Endothelial cell of umbilical vein (primary cell): Measurements from ENCODE around the gene LINGO4. TPM values are rescaled to one million over a fixed set of nuclear protein-coding genes. Genes with fewer than 3 reads are reported as not detected.

ENCODE experiments used
- BruUV-seq: library from RNA; stranded (reverse); fragments of 400-500 nt; replicated peaks from 2 replicates; lab custom pipeline; 2021; lab: Mats Ljungman, UMichigan
- CTCF ChIA-PET: fragments of 300-600, 350-600 bp; sonication (Branson Sonifier 250); formaldehyde crosslinking; loops from one replicate; lab custom pipeline; 2021; ENCODE audit warnings: antibody characterized with exemption, inconsistent platforms; lab: Charles Lee
- POLR2A ChIA-PET: fragments of 300-600, 350-600 bp; sonication (Branson Sonifier 250); formaldehyde crosslinking; loops from one replicate; lab custom pipeline; 2021; ENCODE audit warnings: antibody characterized with exemption, inconsistent platforms; lab: Charles Lee
- DNase-seq: peaks from one replicate; pipeline ENCODE4 v3.0.0-alpha.2; 2011; ENCODE audit warnings: low read depth, low spot score
- FAIRE-seq: peaks from 2 replicates; lab custom pipeline; 2011; peaks lifted over from hg19 to GRCh38; lab: Jason Lieb, UNC
- H2AFZ ChIP-seq: 2 replicates; pipeline ENCODE4 v1.6.0; 2012; ENCODE audit warnings: low read depth, low read length, control low read depth, inconsistent platforms
- H3K27ac ChIP-seq: 2 replicates; pipeline ENCODE4 v1.5.1; 2011; ENCODE audit warnings: low read depth, mild to moderate bottlenecking, control low read depth, low read length, moderate library complexity; ENCODE audit not compliant: insufficient read depth
- H3K27me3 ChIP-seq, 2 experiments: 2 replicates each; pipeline versions ENCODE4 v1.6.0 to v1.6.1; 2011; ENCODE audit warnings: low read length in 2 of 2, mixed read lengths in 1 of 2; ENCODE audit not compliant: control insufficient read depth in 2 of 2, insufficient read depth in 2 of 2
- H3K36me3 ChIP-seq, 2 experiments: 2 replicates in 1 of 2; 3 replicates in 1 of 2; pipeline ENCODE4 v1.5.1; 2011; ENCODE audit warnings: low read length in 2 of 2, mild to moderate bottlenecking in 1 of 2, moderate library complexity in 1 of 2; ENCODE audit not compliant: control insufficient read depth in 2 of 2, insufficient read depth in 2 of 2; ENCODE audit errors: extremely low read depth in 1 of 2
- H3K4me1 ChIP-seq: 3 replicates; pipeline ENCODE4 v1.5.1; 2011; ENCODE audit warnings: mild to moderate bottlenecking, low read length; ENCODE audit not compliant: control insufficient read depth, insufficient read depth; ENCODE audit errors: extremely low read depth
- H3K4me2 ChIP-seq: 2 replicates; pipeline ENCODE4 v1.6.1; 2011; ENCODE audit warnings: low read length, control low read depth, mixed read lengths; ENCODE audit not compliant: insufficient read depth
- H3K4me3 ChIP-seq, 3 experiments: fragments of 200-600 bp in 1 of 3; sonication (generic), shearing (Covaris generic) in 1 of 3; replicated peaks in 1 of 3; 2 replicates each; pipeline ENCODE4 v1.5.1; 2011 to 2016; ENCODE audit warnings: control low read depth in 3 of 3, low read length in 3 of 3, mild to moderate bottlenecking in 2 of 3, inconsistent platforms in 1 of 3, low read depth in 1 of 3, moderate library complexity in 1 of 3; ENCODE audit not compliant: insufficient read depth in 1 of 3
- H3K79me2 ChIP-seq: 2 replicates; pipeline ENCODE4 v1.6.0; 2012; ENCODE audit warnings: low read length, inconsistent platforms; ENCODE audit not compliant: control insufficient read depth, insufficient read depth
- H3K9ac ChIP-seq: replicated peaks from 2 replicates; pipeline ENCODE3; 2011; ENCODE audit warnings: low read length, control low read depth; ENCODE audit not compliant: insufficient read depth; ENCODE audit errors: extremely low read depth
- H3K9me1 ChIP-seq: replicated peaks from 3 replicates; pipeline ENCODE4 v1.6.0; 2011; ENCODE audit warnings: mild to moderate bottlenecking, low read length; ENCODE audit not compliant: control insufficient read depth, insufficient read depth; ENCODE audit errors: extremely low read depth
- H3K9me3 ChIP-seq: replicated peaks from 2 replicates; pipeline ENCODE4 v1.5.1; 2012; ENCODE audit warnings: low read length, inconsistent platforms; ENCODE audit not compliant: control insufficient read depth, insufficient read depth
- H4K20me1 ChIP-seq: replicated peaks from 2 replicates; pipeline ENCODE3; 2011; ENCODE audit warnings: mild to moderate bottlenecking, low read length; ENCODE audit not compliant: control insufficient read depth, insufficient read depth; ENCODE audit errors: extremely low read depth
- CTCF ChIP-seq, 2 donors: IDR thresholded peaks; 1 replicate in 1 of 2; 2 replicates in 1 of 2; pipeline ENCODE4 v1.5.1; 2011; ENCODE audit warnings: low read length in 2 of 2, mild to moderate bottlenecking in 2 of 2, moderate library complexity in 2 of 2, control low read depth in 1 of 2, inconsistent platforms in 1 of 2, low read depth in 1 of 2; ENCODE audit not compliant: insufficient read depth in 1 of 2; ENCODE audit errors: extremely low read depth in 1 of 2
- EZH2 ChIP-seq: IDR thresholded peaks from 2 replicates; pipeline ENCODE4 v1.6.1; 2012; ENCODE audit warnings: borderline replicate concordance, low read depth, mild to moderate bottlenecking, moderate library complexity, low read length, inconsistent platforms; ENCODE audit not compliant: severe bottlenecking
- FOS ChIP-seq: IDR thresholded peaks from 2 replicates; pipeline ENCODE4 v1.6.1; 2011; ENCODE audit warnings: mild to moderate bottlenecking, low read length, moderate library complexity, borderline replicate concordance; ENCODE audit not compliant: insufficient read depth
- GATA2 ChIP-seq: IDR thresholded peaks from 2 replicates; pipeline ENCODE4 v1.7.0; 2011; ENCODE audit warnings: low read depth, mild to moderate bottlenecking, moderate library complexity, mixed read lengths, low read length; ENCODE audit not compliant: insufficient read length, insufficient read depth
- JUN ChIP-seq: IDR thresholded peaks from 2 replicates; pipeline ENCODE4 v1.6.1; 2011; ENCODE audit warnings: borderline replicate concordance, low read depth; ENCODE audit not compliant: insufficient read length, insufficient read depth
- MAX ChIP-seq: IDR thresholded peaks from 2 replicates; pipeline ENCODE4 v1.6.1; 2011; ENCODE audit not compliant: insufficient read depth, insufficient read length
- MYC ChIP-seq: IDR thresholded peaks from one replicate; pipeline ENCODE4 v1.6.1; 2011; ENCODE audit warnings: mild to moderate bottlenecking, low read depth, low read length
- POLR2A ChIP-seq: IDR thresholded peaks from 2 replicates; pipeline ENCODE4 v1.6.1; 2012; ENCODE audit warnings: low read depth, mild to moderate bottlenecking, control low read depth, low read length
- POLR2AphosphoS5 ChIP-seq: IDR thresholded peaks from 2 replicates; pipeline ENCODE4 v1.6.1; 2012; ENCODE audit warnings: low read depth, mild to moderate bottlenecking, control low read depth, low read length, moderate library complexity; ENCODE audit not compliant: insufficient read depth
- dilution Hi-C: fragments of 300-500 bp; cut with MboI; formaldehyde crosslinking; loops from one replicate; pipeline ENCODE4 v1.15.0; 2019; ENCODE audit warnings: low sequenced_read_pairs; ENCODE audit not compliant: extremely low pct_ligation_motif_present
- intact Hi-C: fragments of 100-400 bp; cut with micrococcal nuclease; formaldehyde crosslinking; loops from one replicate; pipeline ENCODE4 v1.10.0; 2022
- polyA plus RNA-seq, 4 experiments: library from polyadenylated mRNA; depleted of rRNA in 3 of 4; stranded (reverse) in 3 of 4; unstranded in 1 of 4; fragments of >200 nt; gene quantifications; 2 replicates each; pipeline versions ENCODE4 v1.2.1 to v1.2.3, GENCODE V29; 2011 to 2012; ENCODE audit warnings: missing spikeins in 1 of 4
- total RNA-seq: library from RNA; stranded (reverse); gene quantifications from 2 replicates; pipeline ENCODE4 v1.2.3, GENCODE V29; 2021

The LINGO4 gene
- total and polyA plus RNA-seq, 2 donors (not counting 3 experiments of a cell fraction or from before 2014, with no cell fraction given) = not detected

DNA sequence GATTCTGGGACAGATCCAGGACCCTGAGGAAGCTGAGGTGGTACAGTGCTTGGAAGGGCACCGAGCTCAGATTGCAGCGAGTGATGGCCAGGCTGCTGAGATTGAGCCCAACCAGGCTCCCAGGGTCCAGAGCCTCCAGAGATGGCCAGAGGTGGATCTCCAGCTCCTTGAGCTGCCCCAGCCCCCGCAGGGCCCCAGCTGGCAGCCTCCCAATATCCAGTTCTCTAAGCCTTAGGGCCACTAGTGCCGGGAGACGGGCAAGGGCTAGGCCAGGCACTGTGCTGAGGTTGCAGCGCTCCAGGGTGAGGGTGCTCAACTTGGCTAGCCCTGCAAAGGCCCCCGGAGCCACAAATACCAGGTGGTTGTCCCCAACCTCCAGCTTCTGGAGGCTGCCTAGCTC lies 3.4 kb downstream of the LINGO4 start:
- TF ChIP-seq FOS = no peak
- TF ChIP-seq CTCF (IDR thresholded peaks at IDR 0.05; ENCODE audit: extremely low read depth in 1 of 2, insufficient read depth in 1 of 2, low read depth in 1 of 2, low read length in 2 of 2) = no peak
- no peak for TF ChIP-seq POLR2A
- no peak for TF ChIP-seq EZH2
- TF ChIP-seq GATA2 = no peak
- no peak for TF ChIP-seq POLR2AphosphoS5
- no peak for TF ChIP-seq MAX
- TF ChIP-seq JUN = no peak
- TF ChIP-seq MYC = no peak
- POLR2A ChIA-PET = no interaction called here
- H3K4me1 ChIP-seq = no peaks in the 10 kb centered on the region
- H3K27me3 ChIP-seq = peaks cover 8 to 12% of the 10 kb centered on the region in 2 experiments
- dilution Hi-C loops = no loop called here
- BruUV-seq = no TSS peak
- H3K4me3 ChIP-seq = no peak overlapping the region
- no peaks in the 10 kb centered on the region for H3K9me3 ChIP-seq
- intact Hi-C loops = no loop called here
- H3K36me3 ChIP-seq = no peaks in the 10 kb centered on the region
- DNase-seq = no peak
- no peak overlapping the region for H3K9ac ChIP-seq
- H3K4me2 ChIP-seq = no peak overlapping the region
- no peak overlapping the region for H3K27ac ChIP-seq
- no peak overlapping the region for H2AFZ ChIP-seq
- CTCF ChIA-PET = interaction anchor here (1.1 to 2.6 kb wide), 4 partner anchors 10 to 109 kb away, joined by 3 to 7 read pairs (median 3); no protein-coding TSS in a partner anchor
- no peaks in the 10 kb centered on the region for H3K79me2 ChIP-seq
- no peak for FAIRE-seq
- no peaks in the 10 kb centered on the region for H3K9me1 ChIP-seq
- no peaks in the 10 kb centered on the region for H4K20me1 ChIP-seq
